GM12892 (cell line): ENCODE data around the gene NONO.
"Not testable (repeated sequence)": the region's sequence is repeated elsewhere in the genome, so short reads cannot be mapped to it uniquely, and the experiment has no call there.

Experiments used
- DNase-seq: peaks from one replicate; pipeline ENCODE4 v3.0.0; 2011; ENCODE audit not compliant: insufficient read length
- FAIRE-seq: peaks from 2 replicates; lab custom pipeline; 2011; peaks lifted over from hg19 to GRCh38; lab: Jason Lieb, UNC
- POLR2A ChIP-seq: IDR thresholded peaks from 2 replicates; pipeline ENCODE4 v1.6.1; 2011; ENCODE audit warnings: low read depth, low read length, control low read depth
- POLR2AphosphoS5 ChIP-seq: IDR thresholded peaks from 2 replicates; pipeline ENCODE4 v1.6.1; 2011; ENCODE audit warnings: low read depth, low read length, control low read depth
- TAF1 ChIP-seq: IDR thresholded peaks from 2 replicates; pipeline ENCODE4 v1.6.1; 2011; ENCODE audit warnings: low read depth, mild to moderate bottlenecking, control low read depth, low read length, borderline replicate concordance

The NONO gene

DNA sequence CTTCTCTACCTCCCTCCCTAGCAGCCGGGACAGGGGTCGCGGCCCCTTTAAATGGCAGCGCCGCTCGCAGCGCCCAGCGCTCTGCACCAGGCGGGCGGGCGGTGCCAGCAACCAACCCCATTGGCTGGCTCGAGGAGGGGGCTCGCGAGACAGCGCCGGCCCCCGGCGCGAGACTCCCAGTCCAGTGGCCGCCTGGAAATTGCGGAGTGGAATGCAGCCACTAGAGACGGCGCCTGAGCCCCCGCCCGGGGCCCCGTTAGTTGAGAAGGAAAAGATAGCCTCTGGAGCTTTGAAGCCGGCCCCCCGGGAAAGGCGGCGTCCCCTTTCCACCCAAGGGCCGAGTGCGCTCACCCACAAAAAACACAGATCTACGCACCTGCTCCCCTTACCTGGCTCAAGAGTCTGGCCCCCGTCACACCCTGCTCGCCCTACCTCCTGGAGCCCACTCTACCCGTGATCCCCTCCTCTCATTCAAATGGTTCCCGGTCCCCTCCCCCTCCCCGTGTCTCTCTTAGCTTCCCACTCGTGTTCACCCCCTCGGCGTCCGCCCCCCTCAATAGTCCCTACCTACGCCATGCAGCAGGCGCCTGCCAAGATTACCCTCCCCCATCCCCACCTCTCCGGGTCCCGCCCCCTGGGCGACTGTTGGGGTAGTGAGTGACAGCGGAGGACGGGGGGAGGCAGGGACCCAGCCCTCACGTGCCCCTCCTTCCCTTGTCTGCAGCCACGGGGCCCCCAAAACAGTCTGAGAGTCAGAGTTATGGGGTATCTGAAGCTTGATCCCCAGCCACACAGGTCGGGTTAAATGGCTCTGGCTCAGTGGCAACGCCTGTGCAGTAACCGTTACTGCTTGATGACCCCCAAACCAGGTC, 29.1 kb upstream of the NONO start, which contains the start of gene ZMYM3:
Gene ZMYM3, minus strand, starts transcription at position 49 of the 872 bp plus-strand sequence. CDS start 885 bp downstream, outside the sequence.
- FAIRE-seq, result no peak
- TF ChIP-seq POLR2AphosphoS5, result no peak
- TF ChIP-seq TAF1, result no peak
- peak; percentile 52; the same call in 1 of the 2 replicates for TF ChIP-seq POLR2A
- DNase-seq, result peak; percentile 81

- TF ChIP-seq POLR2AphosphoS5, result no peak
- no peak for TF ChIP-seq TAF1
- no peak for TF ChIP-seq POLR2A
- DNase-seq (no peak), FAIRE-seq (no peak)
Observed at GRCh38 chrX:71256051-71256450, 27.4 kb upstream of the NONO start.

GRCh38 chrX:71256856-71257255, 26.6 kb upstream of the NONO start:
- DNase-seq, result no peak
- no peak for FAIRE-seq
- TF ChIP-seq TAF1 (no peak), POLR2A (no peak), POLR2AphosphoS5 (no peak)

DNA sequence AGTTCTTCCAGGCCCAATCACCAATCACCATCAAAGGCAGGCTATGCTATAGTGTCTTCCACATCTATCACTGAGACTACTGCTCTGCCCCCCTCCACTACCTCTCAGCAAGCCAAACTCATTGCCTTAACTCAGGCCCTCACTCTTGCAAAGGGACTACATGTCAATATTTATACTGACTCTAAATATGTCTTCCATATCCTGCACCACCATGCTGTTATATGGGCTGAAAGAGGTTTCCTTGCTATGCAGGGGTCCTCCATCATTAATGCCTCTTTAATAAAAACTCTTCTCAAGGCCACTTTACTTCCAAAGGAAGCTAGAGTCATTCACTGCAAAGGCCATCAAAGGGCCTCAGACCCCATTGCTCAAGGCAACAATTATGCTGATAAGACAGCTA, 14.8 kb upstream of the NONO start:
- not testable (repeated sequence) for DNase-seq, FAIRE-seq

GRCh38 chrX:71269801-71270395, 13.5 kb upstream of the NONO start:
- FAIRE-seq (no peak), DNase-seq (no peak)
- TF ChIP-seq POLR2A (no peak), POLR2AphosphoS5 (no peak), TAF1 (no peak)

DNA sequence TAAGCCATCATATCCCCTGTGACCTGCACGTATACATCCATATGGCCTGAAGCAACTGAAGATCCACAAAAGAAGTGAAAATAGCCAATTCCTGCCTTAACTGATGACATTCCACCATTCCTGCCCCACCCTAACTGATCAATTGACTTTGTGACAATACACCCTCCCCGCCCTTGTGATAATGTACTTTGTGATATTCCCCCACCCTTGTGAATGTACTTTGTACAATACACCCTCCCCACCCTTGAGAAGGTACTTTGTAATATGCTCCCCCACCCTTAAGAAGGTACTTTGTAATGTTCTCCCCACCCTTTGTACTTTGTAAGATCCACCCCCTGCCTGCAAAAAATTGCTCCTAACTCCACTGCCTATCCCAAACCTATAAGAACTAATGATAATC, 11.1 kb upstream of the NONO start:
- DNase-seq, FAIRE-seq: not testable (repeated sequence)

DNA sequence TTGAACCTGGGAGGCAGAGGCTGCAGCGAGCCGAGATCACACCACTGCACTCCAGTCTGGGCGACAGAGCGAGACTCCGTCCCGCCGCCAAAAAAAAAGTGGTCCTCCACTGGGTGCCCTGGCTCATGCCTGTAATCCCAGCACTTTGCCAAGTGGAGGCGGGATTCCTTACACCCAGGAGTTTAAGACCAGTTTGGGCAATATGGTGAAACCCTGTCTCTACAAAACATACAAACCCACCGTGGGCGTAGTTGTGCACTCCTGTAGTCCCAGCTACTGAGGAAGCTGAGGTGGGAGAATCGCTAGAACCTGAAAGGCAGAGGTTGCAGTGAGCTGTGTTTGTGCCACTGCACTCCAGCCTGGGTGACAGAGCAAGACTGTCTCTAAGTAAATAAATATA, 2.1 kb upstream of the NONO start:
- not testable (repeated sequence) for FAIRE-seq, DNase-seq

DNA sequence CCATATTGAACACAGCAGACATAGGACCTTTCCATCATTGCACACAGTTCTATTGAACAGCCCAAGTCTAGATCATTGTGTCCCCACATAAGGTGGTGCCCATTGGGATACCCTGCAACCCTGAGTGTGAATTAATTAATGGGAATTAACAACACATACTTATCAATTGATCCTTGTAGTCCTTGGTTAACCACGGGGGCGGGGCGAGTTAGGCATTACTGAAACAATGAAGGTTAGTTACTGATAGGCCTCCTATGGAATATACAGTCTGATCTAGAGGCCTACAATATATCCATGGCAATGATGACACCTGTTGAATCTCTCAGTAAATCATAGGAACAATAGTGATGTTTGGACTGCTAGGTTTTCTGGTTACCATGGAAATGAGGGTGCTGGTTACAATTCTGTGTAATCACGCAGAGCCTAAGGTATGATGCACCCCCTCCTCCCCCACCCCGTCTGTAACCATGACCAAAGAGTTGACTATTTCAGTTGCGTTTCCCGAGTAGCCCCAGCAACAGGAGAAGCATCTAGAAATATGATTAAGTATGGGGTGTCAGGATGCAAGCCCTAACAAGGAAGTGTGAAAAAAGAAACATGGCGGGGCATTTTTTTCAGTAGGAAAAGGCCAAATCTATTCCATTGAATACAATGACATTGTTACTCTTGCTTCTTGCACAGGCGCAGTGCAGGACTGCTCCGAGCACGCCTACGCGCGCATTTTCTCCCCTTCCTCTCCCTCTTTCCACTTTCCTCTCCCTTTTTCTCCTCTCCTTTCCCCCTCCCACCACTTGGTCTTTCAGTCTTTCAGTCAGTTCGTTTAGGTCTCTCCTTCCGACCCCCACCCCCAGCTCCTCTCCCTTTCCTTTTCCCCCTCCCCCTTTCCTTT, 677 bp upstream of the NONO start:
- no peak for DNase-seq
- TF ChIP-seq POLR2AphosphoS5 (0 out of 2 replicates have a peak, but pooled peaks have one; percentile 14), POLR2A (no peak)
- FAIRE-seq, result peak; percentile 65

DNA sequence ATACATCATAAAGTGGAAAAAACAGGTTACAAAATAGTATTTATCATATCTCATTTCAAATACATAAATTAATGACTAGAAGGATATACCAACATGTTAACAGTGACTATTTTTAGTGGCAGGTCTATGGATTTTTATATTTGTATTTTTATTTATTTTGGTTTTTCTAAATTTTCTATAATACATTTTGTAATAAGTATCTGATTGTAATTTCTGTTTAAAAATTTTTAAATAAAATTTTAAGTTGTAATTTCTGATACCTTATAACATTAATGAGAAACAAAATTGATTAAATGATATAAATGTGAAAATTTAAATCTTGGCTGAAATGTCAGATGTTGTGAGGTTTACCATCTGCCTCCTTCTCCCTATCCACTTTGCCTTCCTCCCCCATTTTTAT, 2.5 kb downstream of the NONO start:
- FAIRE-seq, result no peak
- no peak for TF ChIP-seq POLR2AphosphoS5
- no peak for TF ChIP-seq POLR2A
- TF ChIP-seq TAF1, result no peak
- no peak for DNase-seq

DNA sequence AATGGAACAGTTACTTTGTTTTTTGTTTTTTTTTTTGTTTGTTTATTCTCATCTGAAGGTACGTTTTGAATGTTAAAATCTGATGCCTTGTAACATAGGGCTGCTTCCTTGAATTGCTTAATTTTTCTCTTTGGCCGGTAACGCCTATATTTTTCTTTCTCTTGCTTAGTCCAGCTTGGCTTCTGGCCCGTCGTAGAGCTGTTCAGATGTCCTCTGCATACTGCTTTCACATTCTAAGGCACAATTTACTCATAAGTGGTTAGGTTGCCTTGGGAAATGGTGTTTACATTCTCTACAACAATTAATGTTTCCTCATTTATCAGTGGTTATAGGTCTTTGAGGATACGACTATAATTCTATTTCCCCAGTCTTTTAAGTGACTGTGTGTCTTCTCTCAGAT, 7.9 kb downstream of the NONO start:
- no peak for DNase-seq
- FAIRE-seq, result no peak
- TF ChIP-seq POLR2A, result no peak

DNA sequence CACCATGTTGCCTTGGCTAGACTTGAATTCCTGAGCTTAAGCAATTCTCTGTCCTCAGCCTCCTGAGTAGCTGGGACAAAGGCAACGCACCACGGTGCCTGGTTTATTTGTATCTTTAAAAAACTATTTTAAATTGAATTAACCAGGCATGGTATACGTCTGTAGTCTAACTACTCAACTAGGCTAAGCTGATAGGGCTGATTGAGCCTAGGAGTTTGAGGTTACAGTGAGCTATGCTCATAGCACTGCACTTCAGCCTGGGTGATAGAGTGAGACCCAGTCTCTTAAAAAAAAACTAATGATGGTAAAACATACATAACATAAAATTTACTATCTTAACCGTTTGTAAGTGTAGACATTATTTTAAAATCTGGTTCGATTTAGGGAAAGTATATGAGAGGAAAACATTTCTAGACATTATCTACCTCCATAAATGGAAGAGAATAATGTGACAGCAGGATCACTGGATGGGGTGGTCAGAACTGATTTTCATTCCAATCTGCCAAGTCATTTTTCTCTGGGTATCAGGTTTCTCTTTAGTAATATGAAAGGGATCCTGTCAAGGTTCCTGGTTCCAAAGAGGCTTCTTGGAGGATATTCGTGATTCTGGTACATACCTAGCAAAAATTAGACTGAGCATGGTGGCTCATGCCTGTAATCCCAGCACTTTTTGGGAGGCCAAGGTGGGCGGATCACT, 9.4 kb downstream of the NONO start:
- DNase-seq, result no peak
- FAIRE-seq, result no peak
- TF ChIP-seq POLR2AphosphoS5 (no peak), POLR2A (no peak), TAF1 (no peak)
